BJ (cell line): ENCODE measurements around the gene UMAD1. TPM values are rescaled to one million over a fixed set of nuclear protein-coding genes. Genes with fewer than 3 reads are reported as not detected.

Experiments
- CTCF ChIA-PET: fragments of 350-600 bp; formaldehyde crosslinking; extraction: SDS; loops from one replicate; lab custom pipeline; 2021; ENCODE audit warnings: antibody characterized with exemption, inconsistent platforms; lab: Yijun Ruan, JAX
- POLR2A ChIA-PET: fragments of 300-600 bp; sonication (Branson Sonifier 250); formaldehyde crosslinking; extraction: SDS; loops from one replicate; lab custom pipeline; 2021; ENCODE audit warnings: antibody characterized with exemption; lab: Charles Lee
- DNase-seq: peaks from one replicate; pipeline ENCODE4 v3.0.0-alpha.2; 2011; ENCODE audit warnings: low read depth
- H3K27me3 ChIP-seq: 2 replicates; pipeline ENCODE4 v1.6.0; 2011; ENCODE audit warnings: low read length; ENCODE audit not compliant: control insufficient read depth, insufficient read depth
- H3K36me3 ChIP-seq: 2 replicates; pipeline ENCODE4 v1.5.1; 2011; ENCODE audit warnings: low read length; ENCODE audit not compliant: control insufficient read depth, insufficient read depth
- H3K4me3 ChIP-seq: 2 replicates; pipeline ENCODE4 v1.5.1; 2011; ENCODE audit warnings: low read depth, mild to moderate bottlenecking, control low read depth, low read length
- polyA plus RNA-seq: library from polyadenylated mRNA; depleted of rRNA; stranded (reverse); fragments of >200 nt; gene quantifications from 2 replicates; pipeline ENCODE4 v1.2.3, GENCODE V29; 2011
- TF ChIP-seq, protein P1 (sequence below): IDR thresholded peaks from 2 replicates; pipeline ENCODE4 v1.5.1; 2011; ENCODE audit warnings: low read depth, mild to moderate bottlenecking, control low read depth, inconsistent platforms, low read length, moderate library complexity; ENCODE audit not compliant: insufficient read depth

UMAD1 gene
- polyA plus RNA-seq, 1 experiment: 10.1 TPM

DNA sequence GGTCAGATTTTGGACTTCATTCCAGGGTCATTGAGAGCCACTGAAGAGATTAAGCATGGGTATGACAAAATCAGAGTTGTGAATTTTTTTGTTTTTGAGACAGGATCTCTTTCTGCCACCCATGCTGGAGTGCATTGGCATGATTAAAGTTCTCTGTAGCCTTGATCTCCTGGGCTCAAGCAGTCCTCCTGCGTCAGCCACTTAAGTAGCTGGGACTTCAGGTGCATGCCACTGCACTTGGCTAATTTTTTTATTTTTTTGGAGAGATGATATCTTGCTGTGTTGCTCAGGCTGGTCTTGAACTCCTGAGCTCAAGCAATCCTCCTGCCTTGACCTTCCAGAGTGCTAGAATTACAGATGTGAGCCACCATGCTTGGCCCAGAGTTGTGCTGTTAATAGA lies 275.5 kb downstream of the UMAD1 start:
- CTCF ChIA-PET: interaction anchor here (1.4 kb wide), 1 partner anchor 19 kb away, joined by 4 read pairs; no protein-coding TSS in a partner anchor

DNA sequence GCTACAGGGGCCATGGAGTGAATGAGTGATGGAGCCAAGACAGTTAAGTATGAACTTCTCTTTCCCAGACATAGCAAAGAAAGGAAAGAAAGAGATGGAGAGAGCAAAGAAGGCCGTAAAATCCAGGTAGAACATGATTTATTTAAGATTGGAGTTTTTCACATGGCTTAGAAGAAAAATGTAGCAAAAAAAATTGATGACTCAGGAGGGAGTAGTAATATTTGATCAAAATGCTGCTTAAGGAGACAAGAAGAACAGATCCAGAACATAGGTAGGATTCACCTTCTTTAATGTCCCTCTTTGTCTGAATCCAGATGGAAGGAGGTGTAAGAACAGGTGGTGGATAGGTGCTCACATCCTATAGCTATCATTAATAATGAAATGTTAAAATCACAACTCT lies 277.0 kb downstream of the UMAD1 start:
- CTCF ChIA-PET: interaction anchor here (1.7 kb wide), 1 partner anchor 11 kb away, joined by 4 read pairs; no protein-coding TSS in a partner anchor
- no peaks in the 10 kb centered on the region for H3K27me3 ChIP-seq
- H3K4me3 ChIP-seq: no peak overlapping the region
- DNase-seq: no peak
- TF ChIP-seq, protein P1, sequence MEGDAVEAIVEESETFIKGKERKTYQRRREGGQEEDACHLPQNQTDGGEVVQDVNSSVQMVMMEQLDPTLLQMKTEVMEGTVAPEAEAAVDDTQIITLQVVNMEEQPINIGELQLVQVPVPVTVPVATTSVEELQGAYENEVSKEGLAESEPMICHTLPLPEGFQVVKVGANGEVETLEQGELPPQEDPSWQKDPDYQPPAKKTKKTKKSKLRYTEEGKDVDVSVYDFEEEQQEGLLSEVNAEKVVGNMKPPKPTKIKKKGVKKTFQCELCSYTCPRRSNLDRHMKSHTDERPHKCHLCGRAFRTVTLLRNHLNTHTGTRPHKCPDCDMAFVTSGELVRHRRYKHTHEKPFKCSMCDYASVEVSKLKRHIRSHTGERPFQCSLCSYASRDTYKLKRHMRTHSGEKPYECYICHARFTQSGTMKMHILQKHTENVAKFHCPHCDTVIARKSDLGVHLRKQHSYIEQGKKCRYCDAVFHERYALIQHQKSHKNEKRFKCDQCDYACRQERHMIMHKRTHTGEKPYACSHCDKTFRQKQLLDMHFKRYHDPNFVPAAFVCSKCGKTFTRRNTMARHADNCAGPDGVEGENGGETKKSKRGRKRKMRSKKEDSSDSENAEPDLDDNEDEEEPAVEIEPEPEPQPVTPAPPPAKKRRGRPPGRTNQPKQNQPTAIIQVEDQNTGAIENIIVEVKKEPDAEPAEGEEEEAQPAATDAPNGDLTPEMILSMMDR: no peak
- H3K36me3 ChIP-seq: no peaks in the 10 kb centered on the region
- POLR2A ChIA-PET: no interaction called here

More for the DNA sequence above, 275.5 kb downstream of the UMAD1 start:
- POLR2A ChIA-PET: no interaction called here
- no peak overlapping the region for H3K4me3 ChIP-seq
- no peaks in the 10 kb centered on the region for H3K27me3 ChIP-seq
- TF ChIP-seq, protein P1: no peak
- no peak for DNase-seq
- no peaks in the 10 kb centered on the region for H3K36me3 ChIP-seq

DNA sequence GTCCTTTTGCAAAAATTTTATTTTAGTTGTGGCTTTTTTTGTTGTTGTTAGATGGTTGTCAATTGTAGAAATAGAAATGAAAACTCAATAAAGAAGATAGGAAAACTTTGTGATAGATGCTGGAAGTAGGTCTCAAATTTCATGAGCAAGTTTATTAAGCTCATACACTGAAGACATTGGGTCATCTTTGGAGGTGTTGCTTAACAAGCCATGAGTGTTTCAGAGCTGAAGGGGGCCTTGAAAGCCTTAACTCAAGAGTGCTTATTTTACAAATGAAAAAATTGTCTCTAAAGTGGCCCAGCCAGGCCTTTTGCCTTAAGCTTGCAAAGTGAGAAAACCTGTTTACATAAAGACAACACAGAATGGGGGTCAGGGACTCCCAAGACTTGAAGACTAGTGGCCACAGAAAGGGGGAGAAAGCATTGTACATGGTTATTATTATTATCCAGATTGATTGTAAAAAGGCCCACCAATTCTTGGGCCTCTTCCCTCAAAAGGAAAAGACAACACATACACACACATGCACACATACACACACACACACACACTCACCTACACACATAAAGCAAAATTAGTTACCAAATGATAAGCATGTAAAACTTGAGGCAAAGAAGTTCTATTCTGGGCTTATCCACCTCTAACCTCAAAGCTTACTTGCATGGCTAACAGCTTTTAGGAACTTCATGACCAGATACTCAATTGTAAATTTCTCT lies 278.3 kb downstream of the UMAD1 start:
- TF ChIP-seq, protein P1: no peak
- ChIA-PET POLR2A (no interaction called here), CTCF (interaction anchor here (1.3 to 1.9 kb wide), 4 partner anchors 10 to 117 kb away, joined by 3 to 5 read pairs (median 4); no protein-coding TSS in a partner anchor)
- no peak overlapping the region for H3K4me3 ChIP-seq
- H3K36me3 ChIP-seq: no peaks in the 10 kb centered on the region
- DNase-seq: no peak
- H3K27me3 ChIP-seq: no peaks in the 10 kb centered on the region

DNA sequence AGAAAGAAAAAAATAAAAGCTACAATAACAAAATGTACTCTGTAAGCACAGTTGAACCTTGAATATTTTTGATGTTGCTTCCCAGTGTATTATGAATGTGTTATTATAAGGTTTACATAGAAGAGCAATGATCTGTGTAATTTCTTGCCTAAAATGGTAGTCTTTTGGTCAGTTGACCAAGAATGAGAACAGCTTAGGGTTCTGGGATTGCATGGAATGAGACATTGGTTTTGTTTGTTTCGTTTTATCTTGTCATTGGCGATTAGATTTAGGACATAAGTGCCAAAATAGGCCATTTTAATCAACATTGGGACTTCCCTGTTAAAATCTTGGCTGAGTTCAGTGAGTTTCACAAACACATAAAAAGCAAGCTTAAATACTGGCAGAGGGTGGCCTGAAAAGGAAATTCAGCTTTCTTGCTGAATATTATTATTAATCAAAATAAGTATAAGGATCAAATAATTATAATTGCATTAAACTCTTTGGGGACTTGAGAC lies 278.9 kb downstream of the UMAD1 start:
- CTCF ChIA-PET: interaction anchor here (1.3 to 1.9 kb wide), 4 partner anchors 10 to 116 kb away, joined by 3 to 5 read pairs (median 4); no protein-coding TSS in a partner anchor
- POLR2A ChIA-PET: no interaction called here
- TF ChIP-seq, protein P1: no peak

DNA sequence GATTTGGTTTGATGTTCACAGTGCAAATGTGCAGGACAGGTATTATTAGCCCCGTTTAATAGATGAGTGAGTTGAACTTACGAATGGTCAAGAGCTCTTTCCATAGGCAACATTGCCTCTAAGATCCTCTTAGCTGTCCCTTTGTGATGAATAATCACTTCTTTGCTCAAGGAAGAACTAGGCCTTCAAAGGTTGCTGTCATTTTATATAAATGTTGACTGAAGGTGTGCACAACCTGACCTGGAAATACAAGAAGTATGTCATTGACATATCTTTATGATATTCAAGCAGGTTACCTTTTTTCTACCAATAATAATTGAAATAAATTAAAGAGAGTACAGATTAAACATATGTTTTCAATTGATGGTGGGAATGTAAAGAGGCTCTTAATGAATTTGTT lies 279.5 kb downstream of the UMAD1 start:
- ChIA-PET POLR2A (no interaction called here), CTCF (interaction anchor here (1.3 to 1.9 kb wide), 3 partner anchors 9 to 115 kb away, joined by 3 to 5 read pairs (median 3); no protein-coding TSS in a partner anchor)
- Histone ChIP-seq H3K27me3 (no peaks in the 10 kb centered on the region), H3K36me3 (no peaks in the 10 kb centered on the region), H3K4me3 (no peak overlapping the region)
- no peak for DNase-seq
- TF ChIP-seq, protein P1: no peak

More for the DNA sequence above, 278.9 kb downstream of the UMAD1 start:
- Histone ChIP-seq H3K4me3 (no peak overlapping the region), H3K36me3 (no peaks in the 10 kb centered on the region), H3K27me3 (no peaks in the 10 kb centered on the region)
- DNase-seq: no peak
